ENCODE measurements around the gene PLXNB3.

The PLXNB3 gene

DNA sequence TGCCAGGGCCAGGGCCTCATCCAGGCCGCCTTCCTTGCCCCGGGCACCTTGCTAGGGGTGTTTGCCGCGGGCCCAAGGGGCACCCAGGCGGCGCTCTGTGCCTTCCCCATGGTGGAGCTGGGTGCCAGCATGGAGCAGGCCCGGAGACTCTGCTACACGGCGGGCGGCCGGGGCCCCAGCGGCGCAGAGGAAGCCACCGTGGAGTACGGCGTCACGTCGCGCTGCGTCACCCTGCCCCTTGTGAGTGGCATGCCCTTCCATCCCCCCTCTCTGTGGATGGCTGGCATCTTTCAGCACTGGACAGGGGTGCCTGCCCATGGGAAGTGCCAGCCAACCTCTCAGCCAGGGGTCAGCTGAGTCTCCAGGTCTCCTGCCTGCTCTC lies 3.6 kb downstream of the PLXNB3 start:
- no peak overlapping the region for H3K4me3 ChIP-seq (IDR thresholded peaks at IDR 0.05; ENCODE audit: insufficient read depth, low read depth, low read length)
- H4K20me1 ChIP-seq (ENCODE audit: insufficient read depth), result no peaks in the 10 kb centered on the region
- H3K27ac ChIP-seq, result no peak overlapping the region
- H3K9ac ChIP-seq, result no peak overlapping the region
- H2AFZ ChIP-seq (ENCODE audit: low read depth), result no peak overlapping the region
- H3K79me2 ChIP-seq (ENCODE audit: insufficient read depth, low read depth), result no peaks in the 10 kb centered on the region
- no peaks in the 10 kb centered on the region; the same call in 1 of the 2 replicates for H3K27me3 ChIP-seq (ENCODE audit: insufficient read depth, low read depth)
- H3K36me3 ChIP-seq (ENCODE audit: insufficient read depth), result no peaks in the 10 kb centered on the region
- TF ChIP-seq, protein P1, sequence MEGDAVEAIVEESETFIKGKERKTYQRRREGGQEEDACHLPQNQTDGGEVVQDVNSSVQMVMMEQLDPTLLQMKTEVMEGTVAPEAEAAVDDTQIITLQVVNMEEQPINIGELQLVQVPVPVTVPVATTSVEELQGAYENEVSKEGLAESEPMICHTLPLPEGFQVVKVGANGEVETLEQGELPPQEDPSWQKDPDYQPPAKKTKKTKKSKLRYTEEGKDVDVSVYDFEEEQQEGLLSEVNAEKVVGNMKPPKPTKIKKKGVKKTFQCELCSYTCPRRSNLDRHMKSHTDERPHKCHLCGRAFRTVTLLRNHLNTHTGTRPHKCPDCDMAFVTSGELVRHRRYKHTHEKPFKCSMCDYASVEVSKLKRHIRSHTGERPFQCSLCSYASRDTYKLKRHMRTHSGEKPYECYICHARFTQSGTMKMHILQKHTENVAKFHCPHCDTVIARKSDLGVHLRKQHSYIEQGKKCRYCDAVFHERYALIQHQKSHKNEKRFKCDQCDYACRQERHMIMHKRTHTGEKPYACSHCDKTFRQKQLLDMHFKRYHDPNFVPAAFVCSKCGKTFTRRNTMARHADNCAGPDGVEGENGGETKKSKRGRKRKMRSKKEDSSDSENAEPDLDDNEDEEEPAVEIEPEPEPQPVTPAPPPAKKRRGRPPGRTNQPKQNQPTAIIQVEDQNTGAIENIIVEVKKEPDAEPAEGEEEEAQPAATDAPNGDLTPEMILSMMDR (conservative IDR thresholded peaks at IDR 0.05; ENCODE audit: low read depth, low read length), result no peak
- no peak overlapping the region for H3K4me2 ChIP-seq
- H3K4me1 ChIP-seq (ENCODE audit: low read depth, poor library complexity, severe bottlenecking), result no peaks in the 10 kb centered on the region

DNA sequence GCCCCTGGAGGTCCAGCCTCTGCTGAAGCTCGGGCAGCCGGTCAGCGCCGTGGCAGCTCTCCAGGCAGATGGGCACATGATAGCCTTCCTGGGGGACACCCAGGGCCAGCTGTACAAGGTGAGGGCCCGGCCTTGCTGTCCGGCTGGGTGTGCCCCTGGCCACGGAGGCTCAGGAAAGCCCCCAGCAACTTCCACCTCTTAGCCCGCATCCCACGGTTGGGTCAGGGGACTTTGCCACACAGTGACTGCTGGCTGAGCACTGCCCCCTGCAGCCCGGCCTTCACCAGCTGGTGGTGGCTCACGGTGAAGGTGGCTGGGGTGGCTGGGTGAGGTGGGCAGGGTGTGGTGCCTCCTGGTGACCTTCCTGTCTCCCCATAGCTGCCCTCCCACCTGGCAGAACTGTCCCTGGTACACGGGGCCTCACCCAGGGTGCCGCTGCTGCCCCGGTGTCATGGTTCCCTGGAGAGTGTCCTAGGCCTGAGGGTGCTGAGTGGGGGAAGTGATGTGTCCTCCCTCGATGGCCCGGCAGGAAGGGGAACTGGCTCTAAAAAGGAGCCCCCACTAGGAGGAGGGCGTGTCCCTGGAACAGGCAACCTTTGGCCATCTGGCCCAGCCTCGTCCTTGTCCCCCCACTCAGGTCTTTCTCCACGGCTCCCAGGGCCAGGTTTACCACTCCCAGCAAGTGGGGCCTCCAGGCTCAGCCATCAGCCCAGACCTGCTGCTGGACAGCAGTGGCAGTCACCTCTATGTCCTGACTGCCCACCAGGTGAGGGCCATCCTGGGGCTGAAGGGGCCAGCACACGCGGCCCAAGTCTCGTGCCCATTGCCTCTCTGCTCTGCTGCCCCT lies 4.5 kb downstream of the PLXNB3 start:
- no peaks in the 10 kb centered on the region for H3K4me1 ChIP-seq (ENCODE audit: low read depth, poor library complexity, severe bottlenecking)
- no peak overlapping the region for H3K4me2 ChIP-seq
- no peak overlapping the region for H3K4me3 ChIP-seq (IDR thresholded peaks at IDR 0.05; ENCODE audit: insufficient read depth, low read depth, low read length)
- H3K79me2 ChIP-seq (ENCODE audit: insufficient read depth, low read depth), result no peaks in the 10 kb centered on the region
- H3K36me3 ChIP-seq (ENCODE audit: insufficient read depth), result no peaks in the 10 kb centered on the region
- H3K9ac ChIP-seq, result no peak overlapping the region
- H4K20me1 ChIP-seq (ENCODE audit: insufficient read depth), result no peaks in the 10 kb centered on the region
- H3K27ac ChIP-seq, result no peak overlapping the region
- TF ChIP-seq, protein P1 (conservative IDR thresholded peaks at IDR 0.05; ENCODE audit: low read depth, low read length), result no peak
- no peak overlapping the region for H2AFZ ChIP-seq (ENCODE audit: low read depth)
- no peaks in the 10 kb centered on the region; the same call in 1 of the 2 replicates for H3K27me3 ChIP-seq (ENCODE audit: insufficient read depth, low read depth)

DNA sequence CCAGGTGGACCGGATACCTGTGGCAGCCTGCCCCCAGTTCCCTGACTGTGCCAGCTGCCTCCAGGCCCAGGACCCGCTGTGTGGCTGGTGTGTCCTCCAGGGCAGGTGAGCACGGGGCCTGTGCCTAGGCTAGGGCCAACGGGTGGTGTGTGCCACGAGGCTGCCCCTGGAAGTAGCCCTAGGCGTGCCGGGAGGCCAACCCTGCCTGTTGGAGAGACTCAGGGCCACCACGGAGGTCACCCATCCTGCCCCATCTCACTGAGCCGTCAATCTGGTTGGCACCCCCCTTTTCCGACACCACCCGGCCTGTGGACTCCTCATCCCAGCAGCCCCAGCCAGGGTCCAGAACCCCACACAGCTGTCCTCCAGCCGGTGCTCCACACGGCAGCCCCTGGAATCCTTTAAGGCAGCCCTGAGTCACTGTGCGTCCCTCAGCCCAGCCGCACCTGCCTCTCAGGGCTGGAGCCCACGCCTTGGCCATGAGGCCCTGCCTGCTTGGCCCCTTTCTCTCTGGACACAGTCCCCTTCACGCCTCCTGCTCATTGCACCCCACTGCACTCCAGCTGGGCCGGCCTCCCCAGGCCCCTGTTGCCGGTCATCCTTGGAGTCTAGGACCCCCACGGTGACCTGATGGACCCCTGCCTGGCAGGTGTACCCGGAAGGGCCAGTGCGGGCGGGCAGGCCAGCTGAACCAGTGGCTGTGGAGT lies 5.3 kb downstream of the PLXNB3 start:
- no peaks in the 10 kb centered on the region for H4K20me1 ChIP-seq (ENCODE audit: insufficient read depth)
- TF ChIP-seq, protein P1 (conservative IDR thresholded peaks at IDR 0.05; ENCODE audit: low read depth, low read length), result no peak
- H3K27ac ChIP-seq, result no peak overlapping the region

DNA sequence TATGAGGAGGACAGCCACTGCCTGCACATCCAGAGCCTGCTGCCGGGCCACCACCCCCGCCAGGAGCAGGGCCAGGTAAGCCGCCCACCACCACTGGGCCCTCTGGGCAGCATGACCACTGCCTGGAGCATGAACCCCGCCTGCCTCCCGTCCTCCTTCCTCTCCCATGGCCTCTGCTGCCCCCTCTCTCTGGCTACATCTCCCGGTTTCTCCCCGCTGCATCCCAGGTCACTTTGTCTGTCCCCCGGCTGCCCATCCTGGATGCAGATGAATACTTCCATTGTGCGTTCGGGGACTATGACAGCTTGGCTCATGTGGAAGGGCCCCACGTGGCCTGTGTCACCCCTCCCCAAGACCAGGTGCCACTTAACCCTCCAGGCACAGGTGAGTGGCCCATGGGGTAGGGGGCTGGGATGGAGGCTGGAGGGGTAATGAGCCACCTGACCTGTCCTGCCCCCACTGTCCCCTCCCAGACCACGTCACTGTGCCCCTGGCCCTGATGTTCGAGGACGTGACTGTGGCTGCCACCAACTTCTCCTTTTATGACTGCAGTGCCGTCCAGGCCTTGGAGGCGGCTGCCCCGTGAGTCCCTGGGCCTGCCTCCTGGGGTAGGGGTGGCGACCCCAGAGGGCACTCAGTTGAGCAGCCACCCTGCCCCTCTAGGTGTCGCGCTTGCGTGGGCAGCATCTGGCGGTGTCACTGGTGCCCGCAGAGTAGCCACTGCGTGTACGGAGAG lies 6.0 kb downstream of the PLXNB3 start:
- TF ChIP-seq, protein P1 (conservative IDR thresholded peaks at IDR 0.05; ENCODE audit: low read depth, low read length), result no peak
- H3K4me1 ChIP-seq (ENCODE audit: low read depth, poor library complexity, severe bottlenecking), result no peaks in the 10 kb centered on the region
- no peak overlapping the region for H3K4me3 ChIP-seq (IDR thresholded peaks at IDR 0.05; ENCODE audit: insufficient read depth, low read depth, low read length)
- no peaks in the 10 kb centered on the region for H3K79me2 ChIP-seq (ENCODE audit: insufficient read depth, low read depth)
- H4K20me1 ChIP-seq (ENCODE audit: insufficient read depth), result no peaks in the 10 kb centered on the region
- H3K27ac ChIP-seq, result no peak overlapping the region
- H3K4me2 ChIP-seq, result no peak overlapping the region
- no peaks in the 10 kb centered on the region for H3K36me3 ChIP-seq (ENCODE audit: insufficient read depth)
- no peaks in the 10 kb centered on the region; the same call in 1 of the 2 replicates for H3K27me3 ChIP-seq (ENCODE audit: insufficient read depth, low read depth)
- no peak overlapping the region for H2AFZ ChIP-seq (ENCODE audit: low read depth)
- H3K9ac ChIP-seq, result no peak overlapping the region

More for the DNA sequence above, 5.3 kb downstream of the PLXNB3 start:
- Histone ChIP-seq H3K9ac (no peak overlapping the region), H2AFZ (ENCODE audit: low read depth) (no peak overlapping the region), H3K36me3 (ENCODE audit: insufficient read depth) (no peaks in the 10 kb centered on the region), H3K27me3 (ENCODE audit: insufficient read depth, low read depth) (no peaks in the 10 kb centered on the region; the same call in 1 of the 2 replicates), H3K4me2 (no peak overlapping the region), H3K79me2 (ENCODE audit: insufficient read depth, low read depth) (no peaks in the 10 kb centered on the region), H3K4me3 (IDR thresholded peaks at IDR 0.05; ENCODE audit: insufficient read depth, low read depth, low read length) (no peak overlapping the region), H3K4me1 (ENCODE audit: low read depth, poor library complexity, severe bottlenecking) (no peaks in the 10 kb centered on the region)
